ENCODE measurements around the gene SERPINE2.

GRCh38 chr2:223941579-223942277 is 97.4 kb downstream of the SERPINE2 start:
- TF ChIP-seq POLR2A (IDR thresholded peaks at IDR 0.05) (no peak), CTCF (IDR thresholded peaks at IDR 0.05) (no peak), EP300 (IDR thresholded peaks at IDR 0.05) (no peak)

All from ovary (tissue), 3 donors.